H1 (cell line): Measurements from ENCODE around the gene RIN3.

Experiments
- BRCA1 ChIP-seq: IDR thresholded peaks from 2 replicates; pipeline ENCODE4 v1.6.1; 2012; ENCODE audit warnings: low read depth, low read length, improper control_type of control experiment
- CBX8 ChIP-seq: fragments of 300-800, 300-1000 bp; sonication (generic); IDR thresholded peaks from 2 replicates; pipeline ENCODE4 v1.7.1; 2016; ENCODE audit warnings: low read depth, low read length, borderline replicate concordance
- CHD2 ChIP-seq: IDR thresholded peaks from 2 replicates; pipeline ENCODE4 v1.6.1; 2012; ENCODE audit warnings: low read length, improper control_type of control experiment
- EP300 ChIP-seq, 2 experiments: IDR thresholded peaks; 1 replicate in 1 of 2; 2 replicates in 1 of 2; pipeline ENCODE4 v1.6.1; 2011 to 2012; ENCODE audit warnings: low read depth in 2 of 2, low read length in 2 of 2, mild to moderate bottlenecking in 2 of 2, borderline replicate concordance in 1 of 2, inconsistent platforms in 1 of 2, moderate library complexity in 1 of 2
- POLR2A ChIP-seq, 2 experiments: IDR thresholded peaks; 1 replicate in 1 of 2; 2 replicates in 1 of 2; pipeline ENCODE4 v1.6.1; 2011; ENCODE audit warnings: low read depth in 2 of 2, low read length in 2 of 2, mild to moderate bottlenecking in 2 of 2; ENCODE audit errors: control extremely low read depth in 1 of 2
- RBBP5 ChIP-seq: IDR thresholded peaks from 2 replicates; pipeline ENCODE4 v1.7.1; 2012; ENCODE audit warnings: low read depth, mild to moderate bottlenecking, inconsistent platforms, low read length, moderate library complexity, borderline replicate concordance
- TF ChIP-seq, protein P1 (sequence below), 3 experiments: IDR thresholded peaks; 1 replicate in 2 of 3; 2 replicates in 1 of 3; pipeline versions ENCODE4 v1.5.1 to v1.6.1; 2011; ENCODE audit warnings: low read length in 3 of 3, mild to moderate bottlenecking in 3 of 3, inconsistent platforms in 2 of 3, low read depth in 1 of 3, moderate library complexity in 1 of 3; ENCODE audit not compliant: insufficient read depth in 1 of 3; ENCODE audit errors: control extremely low read depth in 1 of 3
- TF ChIP-seq, protein P2 (sequence below): IDR thresholded peaks from 2 replicates; pipeline ENCODE4 v1.6.1; 2011; ENCODE audit warnings: low read length, improper control_type of control experiment

DNA sequence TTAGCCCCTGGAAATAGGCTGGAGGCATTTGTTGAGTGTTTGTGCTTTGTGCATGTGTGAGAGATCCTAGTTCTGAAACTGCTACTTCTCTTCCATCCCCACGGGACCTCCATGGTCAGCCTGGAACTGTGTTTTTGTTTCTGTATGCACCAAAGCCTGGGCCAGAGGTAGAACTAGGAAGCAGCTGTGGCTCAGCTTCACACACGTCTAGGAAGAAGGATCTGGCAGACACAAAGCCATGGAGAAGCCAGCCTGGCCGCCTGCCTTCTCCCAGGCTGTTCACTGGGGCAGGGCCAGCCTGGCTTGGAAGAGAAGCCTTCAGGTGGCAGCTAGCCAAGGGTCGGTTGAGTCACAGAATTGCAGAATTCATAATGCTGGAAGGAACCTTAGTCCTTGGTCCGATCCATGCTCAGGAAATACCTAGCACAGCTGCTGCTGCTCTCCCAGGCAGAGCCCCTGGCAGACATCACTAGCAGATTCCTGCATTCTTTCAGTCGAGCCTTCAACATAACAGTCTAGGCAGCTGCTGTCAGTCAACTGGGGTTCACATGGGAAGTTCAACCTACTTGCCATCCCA, 27.0 kb downstream of the RIN3 start:
- TF ChIP-seq, protein P1, sequence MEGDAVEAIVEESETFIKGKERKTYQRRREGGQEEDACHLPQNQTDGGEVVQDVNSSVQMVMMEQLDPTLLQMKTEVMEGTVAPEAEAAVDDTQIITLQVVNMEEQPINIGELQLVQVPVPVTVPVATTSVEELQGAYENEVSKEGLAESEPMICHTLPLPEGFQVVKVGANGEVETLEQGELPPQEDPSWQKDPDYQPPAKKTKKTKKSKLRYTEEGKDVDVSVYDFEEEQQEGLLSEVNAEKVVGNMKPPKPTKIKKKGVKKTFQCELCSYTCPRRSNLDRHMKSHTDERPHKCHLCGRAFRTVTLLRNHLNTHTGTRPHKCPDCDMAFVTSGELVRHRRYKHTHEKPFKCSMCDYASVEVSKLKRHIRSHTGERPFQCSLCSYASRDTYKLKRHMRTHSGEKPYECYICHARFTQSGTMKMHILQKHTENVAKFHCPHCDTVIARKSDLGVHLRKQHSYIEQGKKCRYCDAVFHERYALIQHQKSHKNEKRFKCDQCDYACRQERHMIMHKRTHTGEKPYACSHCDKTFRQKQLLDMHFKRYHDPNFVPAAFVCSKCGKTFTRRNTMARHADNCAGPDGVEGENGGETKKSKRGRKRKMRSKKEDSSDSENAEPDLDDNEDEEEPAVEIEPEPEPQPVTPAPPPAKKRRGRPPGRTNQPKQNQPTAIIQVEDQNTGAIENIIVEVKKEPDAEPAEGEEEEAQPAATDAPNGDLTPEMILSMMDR (IDR thresholded peaks at IDR 0.05; ENCODE audit: control extremely low read depth in 1 of 3, insufficient read depth in 1 of 3, low read depth in 1 of 3, low read length in 3 of 3) = no peak
- TF ChIP-seq POLR2A (IDR thresholded peaks at IDR 0.05; ENCODE audit: control extremely low read depth in 1 of 2, low read depth in 2 of 2, low read length in 2 of 2) (no peak), EP300 (IDR thresholded peaks at IDR 0.05; ENCODE audit: borderline replicate concordance in 1 of 2, low read depth in 2 of 2, low read length in 2 of 2) (no peak), RBBP5 (no peak), BRCA1 (no peak), CBX8 (no peak), CHD2 (no peak)
- TF ChIP-seq, protein P2, sequence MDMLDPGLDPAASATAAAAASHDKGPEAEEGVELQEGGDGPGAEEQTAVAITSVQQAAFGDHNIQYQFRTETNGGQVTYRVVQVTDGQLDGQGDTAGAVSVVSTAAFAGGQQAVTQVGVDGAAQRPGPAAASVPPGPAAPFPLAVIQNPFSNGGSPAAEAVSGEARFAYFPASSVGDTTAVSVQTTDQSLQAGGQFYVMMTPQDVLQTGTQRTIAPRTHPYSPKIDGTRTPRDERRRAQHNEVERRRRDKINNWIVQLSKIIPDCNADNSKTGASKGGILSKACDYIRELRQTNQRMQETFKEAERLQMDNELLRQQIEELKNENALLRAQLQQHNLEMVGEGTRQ = no peak
